DMS114 treated with DMSO at 0.1 percent for 48 hours (cell line): ENCODE results near the gene CFAP46.
"Not testable (repeated sequence)": the region's sequence is repeated elsewhere in the genome, so short reads cannot be mapped to it uniquely, and the experiment has no call there.

Source experiments
- DNase-seq: peaks from one replicate; lab custom pipeline; 2025; ENCODE audit not compliant: unreplicated experiment; lab: John Stamatoyannopoulos, UW

The CFAP46 gene

DNA sequence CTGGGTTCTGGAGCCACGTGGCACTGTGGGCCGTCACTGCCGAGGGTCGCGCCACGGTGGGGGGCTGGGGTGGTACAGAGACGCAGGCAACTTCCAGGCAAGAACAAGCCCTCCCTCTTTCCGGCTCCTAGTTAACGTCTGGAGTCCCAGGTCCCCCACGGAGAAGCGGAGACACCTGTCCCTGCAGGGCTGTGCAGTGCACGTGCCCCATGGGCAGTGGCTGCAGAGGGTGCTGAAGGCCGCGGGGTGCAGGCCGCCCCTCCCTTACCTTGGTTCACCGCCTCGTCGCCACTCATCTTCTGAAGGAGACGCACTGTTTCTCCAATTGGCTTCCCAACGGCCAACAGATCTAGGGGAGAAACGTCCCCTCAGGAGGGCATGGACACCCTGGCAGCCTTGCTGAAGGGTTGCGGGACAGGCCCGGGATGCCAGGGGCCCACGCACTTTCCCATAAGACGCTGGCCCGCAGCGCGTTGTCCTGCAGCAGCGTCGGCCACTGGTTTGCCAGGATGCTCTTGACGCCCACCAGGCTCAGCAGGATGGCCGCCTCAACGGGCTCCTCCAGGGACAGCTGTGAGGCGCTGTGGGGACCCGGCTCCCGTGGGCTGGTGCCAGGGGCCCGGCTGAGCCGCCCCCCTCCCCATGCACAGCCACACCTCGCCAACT, 132.1 kb downstream of the CFAP46 start:
- DNase-seq = no peak

DNA sequence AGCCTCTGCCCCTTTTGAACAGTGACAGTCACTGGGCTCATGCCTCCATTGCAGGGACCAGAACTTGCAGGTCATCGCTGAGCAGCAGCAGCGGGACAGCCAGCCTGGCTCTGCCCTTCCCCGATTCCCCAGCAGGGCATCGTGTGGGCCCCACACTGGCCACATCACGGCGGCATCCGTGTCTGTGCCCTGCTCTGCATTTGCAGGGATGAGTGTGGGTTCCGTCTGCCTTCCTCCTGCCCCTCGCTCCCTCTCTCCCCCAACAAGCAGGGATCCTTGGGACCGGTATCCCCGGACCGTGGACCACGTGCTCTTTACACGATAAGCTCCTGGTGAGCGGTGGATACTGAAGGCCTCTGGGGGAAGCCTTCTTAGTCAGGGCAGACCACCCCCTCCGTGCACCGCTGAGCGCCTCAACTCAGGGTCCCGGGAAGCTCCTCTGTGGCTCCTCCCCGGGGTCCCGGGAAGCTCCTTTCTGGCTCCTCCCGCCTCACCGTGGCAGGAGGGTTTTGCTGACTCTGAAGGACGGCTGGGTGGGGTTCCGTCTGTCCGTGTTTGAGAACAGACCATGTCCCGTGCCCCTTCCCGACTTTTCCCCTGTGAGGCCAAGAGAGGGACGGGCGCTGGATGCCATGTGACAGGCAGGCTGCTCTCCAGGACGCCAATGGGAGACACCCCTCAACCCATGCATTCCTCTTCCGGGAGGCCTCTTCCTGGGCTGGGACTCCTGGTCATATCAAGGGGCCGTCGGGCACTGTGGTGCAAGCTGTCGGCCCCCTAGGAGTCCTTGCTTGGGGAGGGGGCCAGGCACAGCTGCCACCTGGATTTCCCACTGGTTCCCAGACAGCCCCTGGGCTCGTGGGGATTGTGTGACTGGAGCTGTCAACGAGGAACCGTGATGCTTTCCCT, 132.9 kb downstream of the CFAP46 start:
- no peak for DNase-seq

DNA sequence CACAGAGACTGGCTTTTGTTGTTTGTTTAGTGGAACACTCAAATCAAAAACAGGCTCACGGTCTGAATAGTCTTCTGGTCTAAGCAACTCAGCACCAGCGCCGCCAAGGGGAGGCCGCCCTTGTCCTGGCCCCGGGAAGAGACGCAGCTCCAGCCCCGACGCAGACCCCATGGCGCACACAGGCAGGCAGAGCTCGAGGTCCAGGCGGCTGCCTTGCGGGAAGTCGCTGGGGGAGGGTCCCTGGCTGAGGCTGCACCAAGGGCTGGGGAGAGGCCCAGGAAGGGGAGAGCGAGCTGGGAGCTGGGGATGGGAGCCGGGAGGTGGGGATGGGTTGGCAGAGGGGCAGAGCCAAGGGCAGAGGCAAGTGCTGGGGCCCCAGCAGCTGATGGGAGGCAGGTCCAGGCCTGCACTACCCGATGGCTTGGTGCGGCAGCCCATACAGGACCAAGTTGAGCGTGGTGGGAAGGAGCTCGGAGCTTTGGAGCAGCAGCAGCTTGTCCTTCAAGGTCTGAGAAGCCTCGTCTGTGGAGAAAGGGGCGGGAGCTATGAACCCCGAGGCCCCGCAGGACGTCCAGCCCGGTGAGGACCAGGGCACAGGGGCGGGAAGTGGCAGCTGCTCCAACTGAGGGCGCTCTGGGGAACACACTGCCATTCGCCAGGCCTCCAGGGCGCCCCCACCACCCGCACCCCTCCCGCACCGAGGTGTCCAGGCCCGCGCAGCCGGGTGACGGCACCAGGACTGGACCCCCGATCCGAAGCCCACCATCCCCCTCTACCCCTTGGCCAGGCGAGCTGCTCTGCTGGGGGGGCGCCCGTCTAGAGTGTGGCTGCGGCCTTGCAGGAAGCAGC, 133.8 kb downstream of the CFAP46 start:
- no peak for DNase-seq

DNA sequence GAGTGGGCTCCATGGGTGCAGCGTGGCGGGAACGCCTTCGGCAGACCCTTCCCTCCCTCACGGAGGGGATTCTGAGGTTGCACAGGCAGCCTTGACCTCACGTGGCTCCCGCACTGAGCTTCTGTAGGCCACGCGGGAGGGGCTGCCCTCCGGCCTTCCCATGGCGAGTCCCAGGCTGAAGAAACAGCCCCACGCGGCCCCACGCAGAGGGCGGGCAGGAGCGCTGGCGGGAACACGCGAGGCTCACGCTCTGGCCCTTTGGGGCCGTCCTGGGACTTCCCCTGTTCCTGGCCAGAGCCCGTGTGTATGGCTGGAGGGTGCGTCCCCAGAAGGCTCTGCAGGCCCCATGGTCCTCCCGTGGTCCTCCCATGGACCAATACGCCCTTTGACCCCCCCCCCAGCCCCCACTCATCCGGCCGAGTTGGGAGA, 134.7 kb downstream of the CFAP46 start:
- no peak for DNase-seq

DNA sequence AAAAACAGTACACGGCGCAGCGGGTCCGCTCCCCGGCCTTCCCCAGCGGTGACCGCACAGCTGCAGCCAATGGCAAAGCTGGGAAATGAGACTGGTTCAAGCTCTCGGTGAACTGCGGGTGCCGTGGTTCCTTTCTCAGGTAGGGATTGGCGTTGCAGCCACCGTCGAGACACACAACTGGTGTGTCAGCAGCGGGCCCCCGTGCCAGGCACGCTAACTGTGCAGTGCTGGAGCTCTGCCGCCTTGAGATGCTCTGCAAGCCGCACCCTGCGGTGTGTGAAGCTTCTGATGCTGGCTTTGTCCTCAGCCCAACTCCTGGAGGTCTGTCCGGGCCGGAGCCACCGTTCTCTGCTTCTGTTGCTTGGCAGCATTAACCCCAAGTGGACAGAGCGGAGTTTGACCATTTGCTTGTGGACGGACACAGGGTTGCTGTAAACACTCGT, 135.8 kb downstream of the CFAP46 start:
- no peak for DNase-seq

DNA sequence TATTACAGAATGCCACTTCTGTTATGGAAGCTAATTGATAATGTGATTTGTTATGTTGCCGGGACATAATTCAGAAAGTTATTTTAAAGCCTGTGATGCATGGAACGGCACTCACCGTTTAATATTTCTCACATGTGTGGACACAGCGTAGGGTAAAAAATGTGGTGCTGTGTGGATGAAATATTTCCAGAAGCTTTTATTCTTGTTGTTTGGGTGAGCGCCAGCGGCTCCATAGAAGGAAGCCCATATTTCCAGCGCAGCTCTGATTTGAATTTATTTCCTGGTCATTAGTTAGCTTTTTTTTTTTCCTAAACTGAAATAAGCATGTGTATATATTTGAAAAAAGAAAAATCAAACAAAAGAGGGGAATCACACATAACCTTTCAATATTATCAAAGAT, 136.3 kb downstream of the CFAP46 start:
- no peak for DNase-seq

DNA sequence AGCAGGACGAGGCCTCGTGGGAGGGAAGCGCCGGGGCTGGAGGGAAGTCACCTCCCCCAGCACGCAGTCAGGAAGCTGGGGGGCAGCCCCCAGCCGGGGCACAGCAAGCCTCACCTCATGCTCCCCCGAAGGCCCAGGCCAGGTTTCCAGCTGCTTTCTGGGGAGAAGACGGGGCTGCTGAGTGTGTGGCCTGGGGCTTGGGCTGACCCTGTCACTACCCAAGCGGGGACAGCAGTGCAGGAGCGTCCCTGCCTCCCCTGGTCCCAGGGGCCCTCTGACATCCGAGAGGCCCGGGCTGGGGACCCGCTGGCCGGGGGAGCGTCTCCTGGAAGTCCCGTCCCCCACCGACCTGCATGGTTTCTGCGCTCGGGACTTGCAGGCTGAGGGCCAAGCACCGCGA, 136.8 kb downstream of the CFAP46 start:
- DNase-seq = no peak

DNA sequence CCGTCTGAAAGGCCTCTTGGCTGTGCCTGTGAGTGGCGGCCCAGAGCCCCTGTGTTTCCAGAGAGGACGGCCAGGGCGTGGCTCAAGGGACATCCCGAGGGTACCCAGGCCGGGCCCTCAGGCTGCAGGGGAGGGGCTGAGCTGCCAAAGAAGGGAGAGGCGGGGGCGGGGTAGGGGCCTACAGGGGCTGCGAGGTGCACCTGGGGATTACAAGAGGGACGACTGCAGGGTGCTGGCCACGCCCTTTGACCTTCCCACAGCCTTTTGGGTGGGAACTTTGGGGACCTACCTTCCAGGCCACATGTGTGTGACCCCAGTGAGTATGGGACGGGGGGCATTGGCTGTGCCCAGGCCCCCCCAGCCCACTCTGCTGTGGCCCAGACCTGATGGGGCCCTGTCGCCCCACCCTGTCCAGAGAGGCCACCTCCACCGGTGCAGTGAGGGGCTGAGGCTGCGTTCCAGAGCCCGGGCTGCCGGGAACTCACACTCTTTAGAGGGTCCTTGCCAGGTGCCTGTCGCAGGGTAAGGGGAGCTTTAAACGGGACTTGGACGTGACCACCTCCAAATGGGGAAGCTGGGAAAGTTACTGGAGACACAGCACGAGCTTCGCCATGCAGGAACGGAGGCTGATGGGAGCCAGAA, 137.5 kb downstream of the CFAP46 start:
- no peak for DNase-seq

DNA sequence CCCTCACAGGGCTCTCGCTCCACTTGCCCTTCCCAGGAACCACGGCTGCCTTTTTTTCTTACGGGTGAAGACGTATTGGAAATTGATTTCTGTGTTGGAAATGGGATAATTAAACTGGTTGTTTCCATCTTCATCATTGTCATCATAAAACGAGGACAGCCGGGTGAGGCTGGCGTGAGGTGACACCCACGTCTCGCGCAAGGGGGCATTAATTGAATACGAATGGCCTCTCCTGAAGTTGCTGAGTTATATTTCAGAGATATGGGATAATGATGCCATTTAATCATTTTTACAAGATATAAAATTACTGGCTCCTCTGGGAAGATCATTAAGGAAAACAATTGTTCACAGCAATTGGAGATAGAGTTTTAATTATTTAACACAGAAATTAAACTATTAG, 138.1 kb downstream of the CFAP46 start:
- no peak for DNase-seq

DNA sequence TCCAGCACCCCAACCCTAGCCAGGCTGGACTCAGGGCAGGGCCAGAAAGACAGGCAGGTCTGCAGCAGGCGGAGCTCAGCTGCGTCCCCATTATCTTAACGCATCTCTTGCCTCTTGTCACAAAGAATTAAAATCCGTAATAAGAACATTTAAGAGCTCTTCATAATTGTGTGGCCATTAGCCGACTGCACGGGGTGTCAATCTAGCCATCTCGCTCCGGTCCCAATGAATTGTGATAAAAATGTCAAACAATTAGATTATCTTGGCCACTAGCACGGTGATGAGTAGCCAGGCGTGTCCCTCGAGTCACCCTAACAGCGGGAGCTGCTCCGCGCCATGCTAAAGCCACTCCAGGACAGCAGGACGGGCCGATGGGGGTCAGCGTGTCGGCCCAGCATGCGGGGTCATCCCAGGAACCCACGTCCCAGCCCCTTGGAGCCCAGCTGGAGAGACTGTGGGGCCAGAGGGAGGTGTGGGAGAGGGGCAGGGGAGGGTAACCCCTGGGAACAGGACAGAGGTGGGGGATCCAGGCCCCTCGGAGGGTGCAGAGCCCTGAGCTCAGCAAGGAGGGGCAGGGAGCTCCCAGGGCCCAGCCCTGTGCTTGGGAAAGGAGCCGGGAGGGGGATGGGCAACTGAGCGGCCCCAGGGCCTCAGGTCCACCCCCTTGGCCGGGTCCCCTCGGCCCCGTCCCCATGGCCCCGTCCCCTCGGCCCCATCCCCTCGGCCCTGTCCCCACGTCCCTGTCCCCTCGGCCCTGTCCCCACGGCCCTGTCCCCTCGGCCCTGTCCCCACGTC, 138.8 kb downstream of the CFAP46 start:
- no peak for DNase-seq

DNA sequence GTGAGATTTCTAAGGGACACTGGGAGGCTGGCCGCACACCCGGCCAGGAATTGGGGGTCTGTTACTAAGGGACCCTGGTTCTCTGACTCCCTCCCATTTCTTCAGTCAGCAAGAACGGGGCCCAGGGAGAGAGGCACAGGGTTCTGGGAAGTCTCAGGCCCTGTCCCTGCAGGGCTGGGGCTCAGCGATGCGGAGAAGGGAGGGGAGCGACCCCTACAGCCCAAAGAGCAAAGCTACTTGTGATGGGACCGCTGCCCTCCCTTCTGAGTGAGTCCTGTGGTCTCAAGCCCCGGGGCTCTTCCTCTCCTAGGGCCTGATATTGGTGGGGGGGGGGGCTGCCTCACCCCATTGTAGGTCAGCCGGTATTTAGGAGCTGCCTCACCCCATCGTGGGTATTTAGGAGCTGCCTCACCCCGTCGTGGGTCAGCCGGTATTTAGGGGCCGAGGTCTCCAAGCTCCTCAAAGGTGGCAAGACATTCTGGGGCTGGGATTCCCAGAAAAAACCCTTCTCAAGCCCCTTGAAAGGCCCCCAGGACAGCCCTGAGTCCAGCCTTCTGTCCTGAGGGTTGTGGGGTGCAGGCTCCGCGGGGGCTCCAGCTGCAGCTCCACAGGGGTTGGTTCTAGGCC, 139.6 kb downstream of the CFAP46 start:
- no peak for DNase-seq

DNA sequence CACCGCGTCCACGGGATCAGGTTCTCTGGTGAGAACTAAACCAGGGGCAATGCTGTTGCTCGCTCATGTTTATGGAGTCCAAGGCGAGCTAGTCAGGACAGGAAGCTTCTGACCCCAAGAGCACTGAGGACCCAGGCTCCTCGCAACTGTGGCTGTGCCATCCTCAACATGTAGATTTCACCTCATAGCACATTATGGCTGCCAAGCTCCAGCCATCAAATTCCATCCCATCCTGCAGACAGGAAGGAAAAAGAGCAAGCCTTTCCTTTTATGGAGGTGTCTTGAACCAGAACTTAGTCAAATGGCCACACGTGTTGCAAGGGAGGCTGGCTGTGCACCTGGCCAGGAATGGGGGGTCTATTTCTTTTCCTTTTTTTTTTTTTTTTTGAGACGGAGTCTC, 140.3 kb downstream of the CFAP46 start:
- no peak for DNase-seq

DNA sequence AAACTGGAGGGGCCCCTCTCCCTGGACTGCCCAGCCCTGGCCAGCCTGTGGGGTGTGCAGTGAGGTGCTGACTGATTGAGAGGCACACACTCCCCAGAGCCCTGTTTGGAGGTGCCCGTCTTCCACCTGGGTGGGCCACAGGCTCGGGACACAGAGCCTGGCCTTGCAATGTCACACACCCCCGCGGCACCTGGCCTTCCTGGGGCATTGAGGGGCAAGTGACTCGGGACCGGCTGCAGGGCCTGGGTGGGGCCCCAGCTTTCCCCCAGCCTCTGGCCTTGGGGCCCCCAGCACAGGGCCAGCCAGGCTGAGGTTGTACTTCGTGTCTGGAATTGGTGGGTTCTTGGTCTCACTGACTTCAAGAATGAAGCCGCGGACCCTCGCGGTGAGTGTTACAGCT, 142.5 kb downstream of the CFAP46 start:
- no peak for DNase-seq

DNA sequence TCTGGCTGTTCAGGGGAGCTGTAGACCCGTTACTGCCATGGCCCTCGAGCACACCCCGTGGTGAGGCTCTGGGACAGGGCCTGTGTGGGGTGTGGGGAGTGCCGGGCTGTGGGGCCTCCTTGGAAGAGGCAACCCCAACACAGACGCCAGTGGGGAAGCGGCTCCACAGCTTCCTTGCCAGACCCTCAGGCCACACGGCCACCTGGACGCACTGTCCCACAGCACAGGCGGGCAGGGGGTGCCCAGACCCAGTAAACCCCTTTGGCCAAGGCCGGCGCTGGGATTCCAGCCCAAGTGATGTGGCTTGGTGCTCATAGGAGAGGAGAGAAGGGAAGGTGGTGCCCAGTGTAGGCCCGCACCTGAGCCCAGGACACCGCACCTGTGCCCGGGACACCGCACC, 143.5 kb downstream of the CFAP46 start:
- no peak for DNase-seq

DNA sequence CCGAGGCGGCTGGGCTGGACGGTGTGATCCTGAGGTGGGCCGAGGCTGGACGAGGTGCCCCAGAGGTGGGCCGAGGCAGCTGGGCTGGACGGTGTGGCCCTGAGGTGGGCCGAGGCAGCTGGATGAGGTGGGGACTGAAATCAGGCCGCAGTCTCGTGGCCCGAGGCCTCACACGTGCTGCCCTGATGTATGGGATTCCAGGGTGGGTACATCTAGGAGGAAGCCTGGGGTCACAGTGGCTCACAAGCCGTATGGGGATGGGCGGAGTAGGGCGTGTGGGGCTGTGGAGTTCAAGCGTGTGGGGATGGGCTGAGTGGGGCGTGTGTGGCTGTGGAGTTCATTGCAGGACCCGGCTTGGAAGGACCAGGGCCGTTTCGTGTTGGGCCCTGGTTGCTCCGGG, 144.0 kb downstream of the CFAP46 start:
- no peak for DNase-seq

DNA sequence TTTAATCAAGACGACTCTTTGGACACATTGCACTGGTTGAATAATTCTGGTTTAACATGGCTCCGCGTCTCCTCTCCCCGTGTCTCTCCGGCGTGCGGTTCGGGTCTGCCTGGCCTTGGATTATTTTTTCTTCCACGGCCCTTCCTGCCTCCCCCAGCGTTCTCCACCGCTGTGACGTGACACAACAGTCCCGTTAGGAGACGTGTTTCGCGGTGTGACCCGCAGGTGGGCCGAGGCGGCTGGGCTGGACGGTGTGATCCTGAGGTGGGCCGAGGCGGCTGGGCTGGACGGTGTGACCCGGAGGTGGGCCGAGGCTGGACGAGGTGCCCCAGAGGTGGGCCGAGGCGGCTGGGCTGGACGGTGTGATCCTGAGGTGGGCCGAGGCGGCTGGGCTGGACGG, 144.4 kb downstream of the CFAP46 start:
- DNase-seq = not testable (repeated sequence)

DNA sequence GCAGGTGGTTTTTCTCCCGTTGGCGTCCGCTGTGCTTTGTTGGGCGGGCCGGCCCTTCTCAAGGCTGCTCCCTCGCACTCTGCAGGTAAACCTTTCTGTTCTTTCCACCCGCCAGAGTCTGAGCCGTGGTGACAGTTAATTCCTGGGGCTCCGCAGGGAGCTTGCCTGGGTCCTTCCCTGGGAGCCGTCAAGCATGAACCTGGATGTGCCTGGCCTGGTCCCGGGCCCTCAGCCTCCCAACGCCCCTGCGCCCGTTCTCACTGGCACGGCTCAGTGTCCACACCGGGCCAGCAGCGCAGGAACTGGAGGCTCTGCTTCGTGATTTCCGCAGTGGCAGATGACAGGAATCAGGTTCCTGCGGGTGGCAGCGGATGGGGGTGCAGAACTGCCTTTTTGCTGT, 145.5 kb downstream of the CFAP46 start:
- no peak for DNase-seq

DNA sequence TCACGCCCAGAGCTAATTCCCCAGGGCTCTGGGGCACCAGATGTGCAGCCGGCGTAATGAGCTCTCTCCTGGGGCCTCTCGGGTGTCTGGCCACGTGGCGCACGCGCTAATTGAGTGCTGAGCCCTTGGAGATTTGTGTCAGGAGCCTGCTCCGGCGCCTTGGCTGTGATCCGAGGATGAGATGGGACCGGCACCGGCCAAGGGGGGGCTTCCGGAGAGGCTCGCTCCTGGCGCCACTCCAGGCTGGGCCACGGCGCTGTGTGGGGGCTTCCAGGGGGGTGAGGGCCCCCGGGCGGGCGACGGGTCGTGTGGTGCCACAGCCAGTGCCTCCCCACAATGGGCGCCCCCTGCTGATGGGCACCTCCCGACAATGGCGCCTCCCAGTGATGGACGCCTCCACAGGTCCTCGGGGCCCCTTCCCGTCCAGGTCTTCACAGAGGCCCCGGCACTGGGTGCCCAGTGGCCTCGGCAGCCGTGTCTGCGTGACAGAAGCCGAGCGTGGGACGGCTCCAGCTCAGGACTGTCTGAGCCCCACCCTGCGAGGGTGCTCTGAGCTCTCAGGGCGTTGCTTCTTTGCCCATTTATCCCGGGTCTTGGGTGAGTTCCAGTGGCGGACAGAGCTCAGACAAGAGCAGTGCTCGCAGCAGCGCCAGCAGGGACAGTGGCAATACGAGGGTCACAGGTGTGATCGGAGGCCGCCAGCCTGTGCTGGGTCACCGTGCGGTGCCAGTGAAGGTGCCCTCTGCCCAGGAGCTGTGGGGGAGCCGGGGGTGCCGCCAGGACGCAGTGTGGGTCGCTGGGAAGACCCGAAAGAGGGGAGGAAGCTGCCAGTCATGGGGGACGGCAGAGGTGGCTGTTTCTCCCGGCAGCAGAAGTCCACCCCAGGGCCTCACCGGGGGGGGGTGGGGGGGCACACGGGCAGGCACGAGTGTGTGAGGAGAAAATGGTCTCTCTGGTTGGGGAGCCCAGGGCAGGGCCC, 148.2 kb downstream of the CFAP46 start:
- no peak for DNase-seq

DNA sequence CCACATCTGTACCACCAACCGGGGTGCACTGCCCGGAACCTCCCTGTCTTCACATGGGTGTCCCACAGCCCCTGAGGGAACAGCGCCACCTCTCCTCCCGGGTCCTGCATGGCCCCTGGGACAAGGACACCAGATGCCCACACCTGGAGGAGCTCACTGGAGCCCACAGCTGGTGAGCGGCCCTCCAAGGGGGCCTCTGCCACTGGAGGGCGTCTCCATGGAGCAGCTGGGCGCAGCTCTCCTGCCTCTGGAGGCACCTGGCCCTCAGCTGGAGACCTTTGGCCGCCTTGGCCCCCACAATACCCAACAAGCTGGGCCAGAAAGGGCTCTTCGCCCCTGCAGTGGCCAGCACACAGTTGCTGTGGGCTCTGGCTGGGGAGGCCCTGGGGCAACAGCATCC, 149.2 kb downstream of the CFAP46 start:
- no peak for DNase-seq
